ENCODE data around the gene MED27.
"Not testable (repeated sequence)": the region's sequence is repeated elsewhere in the genome, so short reads cannot be mapped to it uniquely, and the experiment has no call there.

Gene MED27

GRCh38 chr9:131937451-131937850, 142.2 kb downstream of the MED27 start:
- DNase-seq (ENCODE audit: low read depth in 2 of 2, low spot score in 1 of 2), result no peak

DNA sequence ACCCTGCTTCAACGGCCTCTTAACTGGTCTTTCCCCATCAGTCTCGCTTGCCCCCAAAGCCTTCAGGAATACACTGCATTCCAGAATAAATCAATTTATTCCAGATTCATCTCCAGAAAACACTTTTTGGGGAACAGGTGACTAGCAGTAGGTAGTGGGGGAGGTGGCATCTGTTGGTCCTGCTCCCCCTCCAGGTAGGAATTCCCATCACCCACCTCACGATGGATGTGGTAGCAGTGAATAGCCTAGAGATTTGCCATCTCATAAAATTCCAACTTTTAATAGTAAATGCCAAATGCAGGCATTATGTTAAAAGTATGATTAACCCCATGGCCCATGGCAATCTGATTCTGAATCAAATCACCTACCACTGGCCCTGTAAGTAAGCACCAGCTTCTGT, 142.7 kb downstream of the MED27 start:
- no peak for DNase-seq (ENCODE audit: low read depth in 2 of 2, low spot score in 1 of 2)

DNA sequence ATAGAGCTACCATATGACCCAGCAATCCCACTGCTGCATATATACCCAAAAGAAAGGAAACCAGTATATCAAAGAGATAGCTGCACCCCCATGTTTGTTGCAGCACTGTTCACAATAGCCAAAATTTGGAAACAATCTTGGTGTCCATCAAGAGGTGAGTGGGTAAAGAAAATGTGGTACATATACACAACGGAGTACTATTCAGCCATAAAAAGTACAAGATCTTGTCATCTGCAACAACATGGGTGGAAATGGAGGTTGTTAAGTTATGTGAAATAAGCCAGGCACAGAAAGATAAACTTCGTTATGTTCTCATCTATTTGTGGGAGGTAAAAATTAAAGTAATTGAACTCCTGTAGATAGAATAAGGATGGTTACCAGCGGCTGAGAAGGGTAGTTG, 145.0 kb downstream of the MED27 start:
- no peak for DNase-seq (ENCODE audit: low read depth in 2 of 2, low spot score in 1 of 2)

DNA sequence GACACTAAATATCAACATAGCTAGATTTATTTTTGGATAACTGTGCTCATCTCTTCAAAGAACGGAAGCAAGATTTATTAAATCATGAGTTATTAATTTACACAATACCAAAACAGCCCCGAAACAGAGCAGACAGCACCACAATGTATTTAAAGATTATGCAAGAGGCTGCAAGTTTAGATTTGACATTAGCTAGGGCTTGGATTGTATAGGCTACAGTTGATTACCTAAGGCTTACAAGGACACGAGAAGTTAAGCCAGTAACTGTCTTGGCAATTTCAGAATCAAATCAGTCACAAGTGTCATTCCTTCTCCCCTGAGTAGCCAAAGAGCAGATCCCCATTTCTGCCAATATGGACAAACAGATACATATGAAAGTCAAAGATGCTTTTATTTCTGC, 152.6 kb downstream of the MED27 start:
- DNase-seq (ENCODE audit: low read depth in 2 of 2, low spot score in 1 of 2), result no peak

DNA sequence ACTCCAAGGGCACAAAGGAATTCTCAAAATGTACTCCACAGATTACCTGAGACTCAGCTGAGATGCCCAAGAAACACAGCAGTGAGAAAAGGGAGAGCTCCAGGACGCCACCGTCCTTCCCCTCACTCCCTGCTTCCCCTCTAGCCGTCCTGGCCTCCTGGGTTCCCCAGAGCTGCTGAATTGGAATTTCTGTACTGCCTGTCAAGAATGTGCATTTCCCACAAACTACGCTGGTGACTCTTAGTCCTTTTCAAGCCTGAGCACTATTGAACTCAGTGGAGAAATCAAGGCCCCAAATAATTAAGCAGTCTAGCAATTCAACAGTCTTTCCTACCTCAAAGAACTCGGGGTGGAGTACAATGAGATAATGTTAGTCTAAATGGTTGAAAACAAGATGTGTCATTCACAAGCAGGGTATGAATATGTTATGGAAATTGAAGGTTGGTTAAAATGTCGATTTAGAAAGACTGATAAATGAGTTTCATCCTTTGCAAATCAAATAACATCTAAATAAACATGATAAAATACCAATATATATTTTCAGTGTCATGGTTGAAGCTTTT, 153.2 kb downstream of the MED27 start:
- DNase-seq (ENCODE audit: low read depth in 2 of 2, low spot score in 1 of 2), result no peak

DNA sequence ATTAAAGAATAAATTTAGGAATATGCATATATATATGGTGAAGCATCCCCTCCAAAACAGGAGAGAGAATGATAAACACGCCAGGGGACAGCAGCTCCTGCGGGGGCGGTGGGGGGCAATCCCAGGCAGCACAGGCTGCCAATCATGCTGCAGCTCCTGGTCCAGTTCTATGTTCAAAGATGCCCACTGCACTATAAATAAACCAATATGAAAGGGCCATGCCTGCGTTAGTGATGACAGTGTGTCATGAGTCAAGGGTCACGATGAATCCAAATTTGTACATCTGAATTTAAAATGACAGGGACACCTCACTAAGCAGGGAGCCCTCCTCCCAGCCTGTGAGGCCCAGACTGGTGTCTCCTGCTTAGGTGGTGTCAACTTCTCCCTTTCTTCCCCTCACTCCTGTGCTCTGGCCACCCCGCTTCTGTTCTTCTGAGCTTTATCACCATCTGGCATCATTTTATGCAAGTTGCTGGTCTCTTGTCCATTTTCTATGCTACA, 153.9 kb downstream of the MED27 start:
- DNase-seq (ENCODE audit: low read depth in 2 of 2, low spot score in 1 of 2), result no peak

GRCh38 chr9:131923766-131924165, 155.9 kb downstream of the MED27 start:
- no peak for DNase-seq (ENCODE audit: low read depth in 2 of 2, low spot score in 1 of 2)

DNA sequence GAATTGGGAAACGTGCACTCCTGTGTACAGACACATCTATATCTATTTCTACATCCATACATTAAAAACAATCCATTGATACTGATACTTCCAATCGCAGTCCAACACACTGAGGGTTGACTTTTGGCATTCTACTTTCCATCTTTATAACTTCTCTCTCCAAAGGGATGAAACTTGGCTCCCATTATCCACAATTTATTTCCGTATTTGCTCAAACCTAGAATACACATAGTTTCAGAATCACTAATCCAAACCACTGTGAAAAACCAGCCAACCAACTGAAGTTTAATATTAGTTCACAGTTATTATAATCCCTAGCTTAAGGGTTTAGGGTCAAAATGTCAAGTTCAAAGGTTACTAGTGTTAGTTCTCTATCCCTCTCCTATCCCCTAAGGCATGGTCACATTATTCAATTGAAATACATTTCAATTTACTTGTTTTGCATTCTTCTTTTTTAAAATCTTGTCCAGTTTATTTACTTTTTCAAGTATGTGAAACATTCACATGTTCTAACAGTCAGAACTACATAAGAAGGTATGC, 156.5 kb downstream of the MED27 start:
- DNase-seq (ENCODE audit: low read depth in 2 of 2, low spot score in 1 of 2), result no peak

- not testable (repeated sequence) for DNase-seq (ENCODE audit: low read depth in 2 of 2, low spot score in 1 of 2)
Observed at GRCh38 chr9:131921635-131922034, 158.0 kb downstream of the MED27 start.

GRCh38 chr9:131919216-131919615, 160.5 kb downstream of the MED27 start:
- no peak for DNase-seq (ENCODE audit: low read depth in 2 of 2, low spot score in 1 of 2)

- no peak for DNase-seq (ENCODE audit: low read depth in 2 of 2, low spot score in 1 of 2)
Observed at GRCh38 chr9:131918481-131918880, 161.2 kb downstream of the MED27 start.

GRCh38 chr9:131917009-131917408, 162.7 kb downstream of the MED27 start:
- no peak for DNase-seq (ENCODE audit: low read depth in 2 of 2, low spot score in 1 of 2)

DNA sequence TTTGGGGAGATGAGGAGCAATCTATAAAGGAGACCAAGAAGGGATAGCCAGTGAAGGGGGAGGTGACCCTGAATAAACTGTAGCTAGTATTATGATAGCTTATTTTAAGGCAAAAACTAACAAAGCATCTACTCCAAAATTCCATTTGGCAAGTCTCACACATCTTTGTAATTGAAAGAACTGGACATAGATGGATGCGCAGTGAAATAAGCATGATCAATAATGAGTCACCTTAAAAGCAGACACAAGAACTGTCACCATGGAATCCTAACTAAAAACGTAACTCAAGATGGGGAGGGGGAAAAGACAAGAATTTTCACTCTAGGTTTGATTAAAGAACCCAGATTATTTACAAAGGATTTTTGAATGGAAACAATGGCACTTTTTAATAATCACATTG, 164.5 kb downstream of the MED27 start:
- DNase-seq (ENCODE audit: low read depth in 2 of 2, low spot score in 1 of 2), result no peak

DNA sequence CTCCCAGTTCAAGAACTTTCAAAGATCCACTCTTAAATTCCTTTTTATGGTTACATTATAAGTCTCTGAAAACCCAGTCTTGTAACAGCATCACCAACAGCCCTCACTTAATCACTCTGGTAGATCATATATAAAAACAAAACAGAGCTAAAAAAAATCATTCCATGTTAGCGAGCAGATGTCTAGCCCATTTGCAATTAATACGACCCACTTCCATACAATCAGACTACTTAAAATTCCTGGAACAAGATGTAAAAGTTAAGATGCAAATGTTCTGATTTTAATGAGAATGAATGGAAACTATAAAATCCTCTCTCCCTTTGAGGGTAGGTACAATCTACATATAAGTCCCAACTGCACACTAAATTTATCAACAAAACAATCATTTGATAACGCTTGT, 167.0 kb downstream of the MED27 start:
- no peak for DNase-seq (ENCODE audit: low read depth in 2 of 2, low spot score in 1 of 2)

DNA sequence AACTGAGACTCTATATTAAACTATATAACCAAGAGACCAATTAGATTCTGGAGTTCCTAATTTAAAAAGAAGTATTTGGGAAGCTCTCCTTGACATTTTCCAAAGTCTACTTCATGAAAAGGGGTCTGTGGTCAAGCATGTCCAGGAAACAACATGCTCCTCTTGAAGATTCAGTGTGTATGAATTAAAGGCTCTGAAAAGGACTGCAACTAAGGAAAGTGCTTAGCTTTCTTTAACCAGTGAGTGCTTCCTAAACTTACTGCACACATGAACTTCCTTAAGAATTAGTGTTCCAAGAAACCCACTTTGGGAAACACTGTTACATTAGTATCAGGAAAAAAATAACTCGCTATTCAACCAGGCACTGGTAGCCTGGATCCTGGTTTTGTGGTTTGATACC, 167.6 kb downstream of the MED27 start:
- no peak for DNase-seq (ENCODE audit: low read depth in 2 of 2, low spot score in 1 of 2)

GRCh38 chr9:131910572-131910971, 169.1 kb downstream of the MED27 start:
- no peak for DNase-seq (ENCODE audit: low read depth in 2 of 2, low spot score in 1 of 2)

GRCh38 chr9:131905144-131905543, 174.5 kb downstream of the MED27 start:
- no peak for DNase-seq (ENCODE audit: low read depth in 2 of 2, low spot score in 1 of 2)

DNA sequence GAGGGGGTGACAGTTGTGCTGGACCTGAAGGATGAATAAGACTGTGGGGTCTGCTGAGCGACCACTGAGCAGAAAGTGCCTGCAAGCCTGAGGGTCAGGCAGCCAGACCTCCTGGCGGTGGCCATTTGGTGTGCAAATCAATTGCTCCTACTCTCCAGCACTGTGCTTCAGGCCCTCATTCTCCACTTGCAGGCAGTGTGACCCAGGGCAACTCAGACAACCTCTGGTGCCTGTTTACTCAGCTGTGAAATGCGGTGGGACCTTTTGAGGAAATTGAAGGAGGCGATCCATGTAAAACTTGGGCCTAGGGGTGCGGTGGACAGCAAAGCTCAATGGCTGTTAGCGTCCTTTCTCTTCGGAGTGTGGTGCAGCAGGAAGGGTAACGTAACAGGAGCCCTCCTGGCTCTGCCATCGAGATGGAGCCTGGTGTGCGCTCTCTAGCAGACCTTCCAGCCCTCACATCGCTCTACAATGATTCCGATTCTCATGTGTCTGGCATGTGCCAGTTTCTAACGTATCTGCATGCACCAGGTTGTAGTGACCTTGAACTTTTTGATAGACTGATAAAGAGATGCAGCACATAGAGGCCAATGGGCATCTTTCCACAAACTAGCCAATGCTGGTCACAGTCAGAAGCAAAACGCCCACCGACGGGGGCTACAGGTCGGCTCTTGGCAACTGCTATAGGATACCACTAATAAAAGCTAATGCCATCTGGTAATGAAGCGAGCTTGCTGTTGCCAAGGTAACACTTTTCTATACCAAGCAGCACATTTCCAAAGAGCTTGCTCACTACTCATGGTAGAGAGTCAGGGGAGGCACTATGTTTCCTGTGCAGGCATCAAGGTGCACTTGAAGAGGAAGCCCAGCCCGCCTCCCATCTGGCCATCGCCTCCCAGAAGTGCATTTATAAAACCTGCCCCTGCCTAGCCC, 180.1 kb downstream of the MED27 start:
- DNase-seq (ENCODE audit: low read depth in 2 of 2, low spot score in 1 of 2), result no peak

DNA sequence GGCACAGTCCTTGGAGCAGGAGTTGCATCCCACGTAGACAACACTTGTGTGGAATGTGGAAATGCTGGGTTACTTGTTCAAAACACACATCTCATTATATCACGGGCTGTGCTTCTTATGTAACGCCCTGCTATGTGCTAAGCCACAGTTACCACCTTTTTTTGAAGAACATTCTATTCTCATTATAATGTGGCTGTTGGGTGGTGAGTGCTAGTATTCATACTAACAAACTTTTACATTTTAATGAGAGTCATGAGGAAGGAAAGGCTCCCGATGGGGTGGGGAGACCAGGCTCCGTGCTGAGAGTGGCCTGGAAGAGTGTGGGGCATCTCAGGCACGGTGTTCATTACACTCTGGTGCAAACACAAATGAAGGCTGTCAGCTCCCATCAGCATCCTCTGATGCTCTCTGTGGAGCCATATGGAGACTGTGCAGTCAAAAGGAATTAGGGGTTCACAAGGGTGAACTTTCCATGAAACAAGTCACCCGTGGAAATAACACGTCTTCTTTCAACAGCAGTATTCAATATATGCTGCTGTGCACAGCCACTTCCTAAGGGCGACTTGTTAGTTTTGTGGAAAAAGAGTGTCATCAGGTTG, 186.7 kb downstream of the MED27 start:
- no peak for DNase-seq (ENCODE audit: low read depth in 2 of 2, low spot score in 1 of 2)

DNA sequence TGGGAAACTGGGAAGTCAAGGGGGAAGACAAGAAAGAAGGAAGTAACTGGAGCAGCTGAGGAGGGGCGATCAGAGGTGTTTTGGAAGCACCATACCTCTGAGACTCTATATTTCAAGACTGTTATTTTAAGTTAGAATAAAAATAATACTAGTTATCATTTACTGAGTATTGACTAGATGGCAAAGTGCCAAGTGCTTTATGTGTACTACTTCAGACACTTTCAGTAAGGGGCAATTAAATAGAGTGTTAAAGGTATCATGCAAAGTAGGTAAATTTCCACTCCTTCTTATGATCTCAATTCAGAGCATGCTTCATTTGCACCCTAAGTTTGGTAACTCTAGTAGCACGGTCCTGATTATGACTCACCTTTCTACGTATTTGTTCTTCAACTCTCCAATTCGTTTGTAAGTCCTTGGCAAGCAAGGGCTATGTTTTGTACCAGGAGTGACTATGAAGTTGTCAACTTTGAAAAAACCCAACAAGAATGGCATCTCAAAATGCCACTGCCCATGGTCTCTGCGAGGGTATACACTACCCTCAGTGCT, 187.4 kb downstream of the MED27 start:
- DNase-seq (ENCODE audit: low read depth in 2 of 2, low spot score in 1 of 2), result no peak

DNA sequence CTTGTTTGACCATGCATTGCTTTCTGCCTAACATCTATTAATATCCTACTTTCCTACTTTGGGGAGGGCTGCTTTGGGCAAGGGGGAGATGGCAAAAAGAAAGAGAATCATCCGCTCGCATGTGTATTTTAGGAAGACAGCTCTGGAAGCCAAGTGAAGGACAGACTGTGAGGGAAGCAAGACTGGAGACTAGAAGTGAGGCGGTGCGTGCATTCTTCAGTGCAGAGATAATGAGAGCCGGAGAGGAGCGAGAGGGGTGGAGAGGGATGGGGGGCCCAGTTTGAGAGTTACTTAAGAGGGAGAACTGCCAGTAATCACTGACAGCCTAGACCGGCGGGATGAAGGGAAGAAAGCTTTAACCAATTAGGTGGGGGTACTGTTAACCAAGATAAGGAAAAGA, 188.1 kb downstream of the MED27 start:
- DNase-seq (ENCODE audit: low read depth in 2 of 2, low spot score in 1 of 2), result no peak
